ENCODE results near the gene SH3RF3. TPM values are rescaled to one million over a fixed set of nuclear protein-coding genes. Genes with fewer than 3 reads are reported as not detected.

Gene SH3RF3
- total RNA-seq, 1 donor from 2014 or later, result 59.5 TPM

DNA sequence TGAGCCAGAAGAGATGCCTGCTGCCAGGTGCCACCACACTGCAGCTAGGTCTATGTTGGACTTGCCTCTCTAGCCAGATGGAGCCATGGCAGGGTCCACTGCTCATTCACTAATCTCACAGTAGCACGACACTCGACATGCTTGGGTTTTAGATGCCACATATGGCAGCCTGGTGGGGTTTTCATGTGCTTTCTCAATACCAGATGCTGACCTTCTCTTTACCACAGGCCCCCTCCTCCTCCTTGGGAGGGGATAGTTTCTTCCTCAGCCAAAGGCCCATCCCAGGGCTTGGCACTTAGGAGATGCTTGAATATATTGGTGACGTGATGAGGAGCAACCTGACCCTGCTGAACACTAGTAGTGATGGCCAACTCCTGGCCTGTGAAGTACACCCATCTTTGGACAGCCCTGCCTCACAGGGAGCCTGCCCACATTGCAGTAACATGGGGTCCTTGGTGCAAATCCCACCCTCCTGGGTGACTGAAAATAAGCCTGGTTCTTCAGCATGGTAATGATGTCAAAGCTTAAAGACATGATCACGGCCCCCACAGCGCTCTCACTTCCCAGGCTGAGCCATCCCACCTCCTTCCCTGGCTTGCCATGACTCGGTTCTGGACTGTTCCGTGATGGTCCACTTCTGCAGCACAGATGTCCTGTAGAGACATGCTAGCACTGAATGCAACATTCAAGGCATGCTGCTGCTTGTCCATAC is 227.5 kb downstream of the SH3RF3 start:
- Mint-ChIP-seq H3K4me3 (ENCODE audit: unreplicated experiment) (no peak overlapping the region), H3K27ac (ENCODE audit: unreplicated experiment) (peak overlapping the region; percentile 74), H3K4me1 (ENCODE audit: low read depth) (peaks cover 31% of the 10 kb centered on the region)

DNA sequence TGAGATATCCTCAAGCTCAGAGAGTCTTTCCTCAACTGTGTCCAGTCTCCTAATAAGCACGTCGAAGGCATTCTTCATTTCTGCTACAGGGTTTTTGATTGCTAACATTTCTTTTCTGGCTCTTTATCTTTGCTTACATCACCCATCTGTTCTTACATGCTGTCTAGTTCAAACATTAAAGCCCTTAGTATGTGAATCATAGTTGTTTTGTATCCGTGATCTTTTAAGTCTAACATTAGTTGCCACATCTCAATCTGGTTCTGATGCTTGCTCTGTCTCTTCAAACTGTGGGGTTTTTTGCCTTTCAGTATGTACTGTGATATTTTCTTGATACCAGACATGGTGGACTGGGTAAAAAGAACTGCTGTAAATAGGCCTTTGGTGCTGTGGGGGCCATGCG is 235.2 kb downstream of the SH3RF3 start:
- no peak for DNase-seq (ENCODE audit: low spot score)
- Mint-ChIP-seq H3K9me3 (ENCODE audit: low read depth) (peaks cover 5% of the 10 kb centered on the region), H3K4me3 (ENCODE audit: unreplicated experiment) (no peak overlapping the region), H3K27ac (ENCODE audit: unreplicated experiment) (no peak overlapping the region), H3K36me3 (ENCODE audit: low read depth) (peaks cover 5% of the 10 kb centered on the region), H3K27me3 (ENCODE audit: low read depth) (no peaks in the 10 kb centered on the region), H3K4me1 (ENCODE audit: low read depth) (peaks cover 39% of the 10 kb centered on the region)
- TF ChIP-seq, protein P1, sequence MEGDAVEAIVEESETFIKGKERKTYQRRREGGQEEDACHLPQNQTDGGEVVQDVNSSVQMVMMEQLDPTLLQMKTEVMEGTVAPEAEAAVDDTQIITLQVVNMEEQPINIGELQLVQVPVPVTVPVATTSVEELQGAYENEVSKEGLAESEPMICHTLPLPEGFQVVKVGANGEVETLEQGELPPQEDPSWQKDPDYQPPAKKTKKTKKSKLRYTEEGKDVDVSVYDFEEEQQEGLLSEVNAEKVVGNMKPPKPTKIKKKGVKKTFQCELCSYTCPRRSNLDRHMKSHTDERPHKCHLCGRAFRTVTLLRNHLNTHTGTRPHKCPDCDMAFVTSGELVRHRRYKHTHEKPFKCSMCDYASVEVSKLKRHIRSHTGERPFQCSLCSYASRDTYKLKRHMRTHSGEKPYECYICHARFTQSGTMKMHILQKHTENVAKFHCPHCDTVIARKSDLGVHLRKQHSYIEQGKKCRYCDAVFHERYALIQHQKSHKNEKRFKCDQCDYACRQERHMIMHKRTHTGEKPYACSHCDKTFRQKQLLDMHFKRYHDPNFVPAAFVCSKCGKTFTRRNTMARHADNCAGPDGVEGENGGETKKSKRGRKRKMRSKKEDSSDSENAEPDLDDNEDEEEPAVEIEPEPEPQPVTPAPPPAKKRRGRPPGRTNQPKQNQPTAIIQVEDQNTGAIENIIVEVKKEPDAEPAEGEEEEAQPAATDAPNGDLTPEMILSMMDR (IDR thresholded peaks at IDR 0.05), result no peak

More for the DNA sequence above, 227.5 kb downstream of the SH3RF3 start:
- TF ChIP-seq, protein P1 (IDR thresholded peaks at IDR 0.05), result no peak
- H3K27me3 Mint-ChIP-seq (ENCODE audit: low read depth), result no peaks in the 10 kb centered on the region
- DNase-seq (ENCODE audit: low spot score), result no peak
- peaks cover 26% of the 10 kb centered on the region for H3K36me3 Mint-ChIP-seq (ENCODE audit: low read depth)
- H3K9me3 Mint-ChIP-seq (ENCODE audit: low read depth), result peaks cover 17% of the 10 kb centered on the region

DNA sequence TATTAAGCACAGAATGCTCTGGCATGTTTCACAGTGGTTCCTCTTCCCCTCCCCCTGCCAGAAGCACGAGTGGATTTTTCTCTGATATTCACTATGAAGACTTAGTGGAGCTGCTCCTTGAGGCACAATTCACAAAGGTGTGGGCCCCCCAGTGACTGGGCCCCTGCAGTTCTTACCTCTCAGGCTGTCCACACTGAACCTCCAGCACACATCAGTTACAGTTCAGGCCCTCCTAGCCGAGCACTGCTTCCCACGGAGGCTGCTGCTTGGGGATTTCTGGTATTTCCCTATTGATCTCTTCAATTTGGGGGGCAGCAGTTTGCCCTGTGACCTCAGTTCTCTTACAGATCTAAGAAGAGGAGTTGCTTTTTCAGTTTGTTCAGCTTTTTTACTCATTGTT is 236.1 kb downstream of the SH3RF3 start:
- Mint-ChIP-seq H3K9me3 (ENCODE audit: low read depth) (peaks cover 4% of the 10 kb centered on the region), H3K4me1 (ENCODE audit: low read depth) (peaks cover 45% of the 10 kb centered on the region), H3K4me3 (ENCODE audit: unreplicated experiment) (no peak overlapping the region), H3K27me3 (ENCODE audit: low read depth) (no peaks in the 10 kb centered on the region), H3K27ac (ENCODE audit: unreplicated experiment) (no peak overlapping the region), H3K36me3 (ENCODE audit: low read depth) (peaks cover 3% of the 10 kb centered on the region)
- TF ChIP-seq, protein P1 (IDR thresholded peaks at IDR 0.05), result no peak
- no peak for DNase-seq (ENCODE audit: low spot score)

DNA sequence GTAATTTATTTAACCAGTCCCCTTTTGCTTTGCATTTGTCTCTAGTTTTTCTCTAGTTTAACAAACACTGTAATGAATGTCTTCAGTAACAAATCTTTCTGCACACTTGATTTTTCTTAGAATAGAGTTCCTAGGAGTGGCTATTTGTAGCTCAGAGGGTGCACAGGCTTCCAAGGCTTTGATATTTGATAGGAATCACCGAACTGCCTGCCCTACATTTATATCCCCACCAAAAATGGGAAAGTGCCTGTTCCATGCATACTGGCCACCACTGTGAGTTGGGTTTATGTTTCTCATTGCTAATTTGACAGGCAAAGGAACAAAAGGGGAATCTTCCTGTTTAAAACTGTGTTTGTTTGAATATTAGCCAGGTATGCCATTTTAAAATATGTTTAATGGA is 238.7 kb downstream of the SH3RF3 start:
- H3K27ac Mint-ChIP-seq (ENCODE audit: unreplicated experiment), result no peak overlapping the region
- no peak for DNase-seq (ENCODE audit: low spot score)
- peaks cover 12% of the 10 kb centered on the region for H3K36me3 Mint-ChIP-seq (ENCODE audit: low read depth)
- no peaks in the 10 kb centered on the region for H3K27me3 Mint-ChIP-seq (ENCODE audit: low read depth)
- H3K4me1 Mint-ChIP-seq (ENCODE audit: low read depth), result peaks cover 53% of the 10 kb centered on the region
- H3K4me3 Mint-ChIP-seq (ENCODE audit: unreplicated experiment), result no peak overlapping the region
- TF ChIP-seq, protein P1 (IDR thresholded peaks at IDR 0.05), result no peak
- no peaks in the 10 kb centered on the region for H3K9me3 Mint-ChIP-seq (ENCODE audit: low read depth)

DNA sequence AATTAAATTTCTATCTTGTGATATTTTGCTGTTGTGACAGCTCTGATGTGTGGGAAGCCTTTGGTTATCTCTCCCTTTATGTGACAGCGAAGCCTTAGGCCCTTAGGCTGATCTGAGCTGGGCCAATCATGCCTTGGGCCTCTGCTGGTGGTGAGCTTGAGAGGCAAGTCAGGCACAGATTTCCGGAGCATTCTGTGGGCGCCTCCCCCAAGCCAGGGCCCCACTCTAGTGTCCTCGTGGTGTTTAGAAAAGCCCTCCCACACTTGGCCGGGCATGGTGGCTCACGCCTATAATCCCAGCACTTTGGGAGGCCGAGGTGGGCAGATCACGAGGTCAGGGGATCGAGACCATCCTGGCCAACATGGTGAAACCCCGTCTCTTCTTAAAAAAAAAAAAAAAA is 239.8 kb downstream of the SH3RF3 start:
- no peak overlapping the region for H3K4me3 Mint-ChIP-seq (ENCODE audit: unreplicated experiment)
- H3K9me3 Mint-ChIP-seq (ENCODE audit: low read depth), result no peaks in the 10 kb centered on the region
- peaks cover 45% of the 10 kb centered on the region for H3K4me1 Mint-ChIP-seq (ENCODE audit: low read depth)
- H3K36me3 Mint-ChIP-seq (ENCODE audit: low read depth), result peaks cover 22% of the 10 kb centered on the region
- H3K27me3 Mint-ChIP-seq (ENCODE audit: low read depth), result no peaks in the 10 kb centered on the region
- TF ChIP-seq, protein P1 (IDR thresholded peaks at IDR 0.05), result no peak
- no peak for DNase-seq (ENCODE audit: low spot score)
- no peak overlapping the region for H3K27ac Mint-ChIP-seq (ENCODE audit: unreplicated experiment)

Data from chondrocyte (in vitro differentiated cells).